NCI-H2029 (cell line): Measurements from ENCODE around the gene ENPP7.
A peak's percentile ranks its signal among the peaks of the same experiment; 100 is the strongest.

ENCODE experiments used
- DNase-seq: peaks from one replicate; lab custom pipeline; 2025; lab: John Stamatoyannopoulos, UW

The ENPP7 gene

DNA sequence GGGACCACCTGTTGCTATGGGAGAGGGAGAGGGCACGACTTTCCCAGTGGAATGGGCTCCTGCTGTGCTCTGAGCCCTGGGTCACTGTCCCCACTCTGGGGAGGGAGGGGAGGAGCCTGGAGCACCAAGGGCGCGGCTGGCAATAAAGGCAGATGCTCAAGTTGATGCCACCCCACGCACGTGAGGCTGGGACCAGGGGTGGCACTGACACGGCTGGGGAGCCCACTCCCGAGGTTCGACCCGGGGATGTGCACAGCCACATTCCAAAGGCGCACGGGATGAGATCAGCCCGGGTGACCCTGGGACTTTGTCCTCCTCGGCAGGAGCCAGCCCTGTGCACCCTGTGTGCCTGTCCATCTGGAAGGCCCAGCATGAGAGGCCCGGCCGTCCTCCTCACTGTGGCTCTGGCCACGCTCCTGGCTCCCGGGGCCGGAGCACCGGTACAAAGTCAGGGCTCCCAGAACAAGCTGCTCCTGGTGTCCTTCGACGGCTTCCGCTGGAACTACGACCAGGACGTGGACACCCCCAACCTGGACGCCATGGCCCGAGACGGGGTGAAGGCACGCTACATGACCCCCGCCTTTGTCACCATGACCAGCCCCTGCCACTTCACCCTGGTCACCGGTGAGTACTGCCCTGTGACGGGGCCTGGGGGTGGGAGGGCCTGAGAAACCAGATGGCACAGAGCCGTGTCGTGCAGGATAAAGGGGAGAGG, at the start of gene ENPP7:
ENPP7 (plus strand) TSS at position 175 of the 715 bp plus-strand sequence; CDS start at position 372, 197 bp downstream.
- no peak for DNase-seq

DNA sequence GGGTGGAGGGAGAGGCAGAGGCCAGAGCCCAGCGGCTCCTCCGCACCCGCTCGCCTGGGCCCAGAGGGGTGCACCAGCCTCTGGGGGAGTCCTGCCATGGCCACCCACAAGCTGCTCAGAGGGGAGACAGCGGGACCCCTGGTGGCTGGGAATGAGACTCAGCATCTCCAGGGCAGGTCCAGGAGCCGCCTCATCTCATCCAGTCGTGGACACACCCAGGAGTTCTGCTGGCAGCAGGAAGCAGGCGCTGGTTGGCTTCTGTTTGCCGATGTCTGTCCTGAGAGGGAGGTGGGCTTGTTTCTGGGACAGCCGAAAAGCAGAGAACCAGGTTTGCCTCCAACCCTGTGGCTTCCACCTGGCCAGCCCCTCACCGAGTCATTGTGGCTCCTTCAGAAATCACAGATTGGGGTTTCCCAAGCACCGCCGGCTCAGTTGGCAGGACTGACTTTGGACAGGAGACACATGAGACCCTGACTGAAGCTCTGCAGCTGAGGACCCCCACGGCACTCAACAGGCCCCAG, 49.6 kb upstream of the ENPP7 start:
- no peak for DNase-seq

DNA sequence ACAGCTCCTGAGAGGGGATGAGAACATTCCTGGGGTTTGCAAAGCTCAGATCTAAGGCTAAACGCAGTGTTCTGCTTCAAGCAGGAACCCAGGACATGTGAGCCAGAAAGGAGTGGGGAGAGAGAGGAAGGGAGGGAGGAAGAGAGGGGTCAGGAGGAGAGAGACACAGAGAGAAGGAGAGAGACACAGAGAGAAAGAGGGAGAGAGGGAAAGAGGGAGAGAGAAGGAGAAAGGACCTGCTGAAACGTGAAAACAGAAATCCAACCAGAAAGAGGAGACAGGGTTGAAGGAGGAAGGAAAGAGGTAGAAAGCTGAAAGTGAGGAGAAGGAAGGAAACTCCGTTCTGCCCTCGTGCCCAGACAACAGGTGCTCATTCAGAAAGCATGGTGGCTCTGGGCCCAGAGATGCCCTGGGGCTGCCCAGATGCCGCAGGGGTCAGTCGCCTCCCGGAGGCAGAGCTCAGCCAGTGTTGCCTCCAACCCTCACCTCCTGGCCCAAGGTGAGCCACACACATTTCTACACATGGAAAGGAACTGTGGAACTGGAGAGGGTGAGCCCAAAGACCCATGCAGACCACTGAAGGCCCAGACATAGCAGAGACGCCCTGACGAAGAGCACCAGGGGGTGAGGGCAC, 49.0 kb upstream of the ENPP7 start:
- no peak for DNase-seq

DNA sequence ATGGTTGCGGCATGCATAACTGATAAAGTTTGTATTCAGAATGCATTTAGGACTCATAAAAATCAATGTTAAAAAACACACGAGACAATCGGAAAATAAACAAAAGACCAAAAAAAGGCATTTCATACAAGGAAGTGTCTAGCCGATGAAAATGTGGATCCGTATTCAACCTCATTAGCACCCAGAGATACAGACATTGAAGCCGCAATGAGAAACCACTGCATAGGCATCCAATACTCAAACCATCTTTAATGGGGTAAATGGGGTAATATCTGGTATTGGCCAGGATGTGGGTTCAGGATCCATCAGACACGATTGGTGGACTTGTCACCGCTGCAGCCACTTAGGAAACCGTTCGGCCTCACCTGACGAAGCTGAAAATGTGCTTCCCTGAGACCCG, 47.4 kb upstream of the ENPP7 start:
- DNase-seq, result no peak

- no peak for DNase-seq
These were observed 46.4 kb upstream of the ENPP7 start for GRCh38 chr17:79684132-79684985.

DNA sequence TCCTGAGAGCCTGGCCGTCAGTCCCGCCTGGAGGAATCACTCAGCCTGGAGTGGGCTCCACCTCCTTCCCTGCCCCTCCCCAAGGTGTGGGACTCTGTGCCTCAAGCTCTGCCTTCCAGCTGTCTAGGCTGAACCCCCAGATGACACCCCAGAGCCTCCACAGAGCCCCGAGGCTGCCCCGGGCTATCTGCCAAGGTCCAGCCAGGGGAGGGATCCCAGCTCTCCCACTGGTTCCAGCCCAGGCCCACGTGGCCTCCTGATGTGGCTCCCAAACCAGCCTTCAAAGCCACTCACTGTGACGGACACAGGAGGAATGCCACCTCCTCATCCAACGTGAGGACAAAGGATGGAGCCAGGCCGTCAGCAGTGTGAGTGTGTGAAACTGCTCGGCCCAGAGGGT, 45.6 kb upstream of the ENPP7 start:
- no peak for DNase-seq

DNA sequence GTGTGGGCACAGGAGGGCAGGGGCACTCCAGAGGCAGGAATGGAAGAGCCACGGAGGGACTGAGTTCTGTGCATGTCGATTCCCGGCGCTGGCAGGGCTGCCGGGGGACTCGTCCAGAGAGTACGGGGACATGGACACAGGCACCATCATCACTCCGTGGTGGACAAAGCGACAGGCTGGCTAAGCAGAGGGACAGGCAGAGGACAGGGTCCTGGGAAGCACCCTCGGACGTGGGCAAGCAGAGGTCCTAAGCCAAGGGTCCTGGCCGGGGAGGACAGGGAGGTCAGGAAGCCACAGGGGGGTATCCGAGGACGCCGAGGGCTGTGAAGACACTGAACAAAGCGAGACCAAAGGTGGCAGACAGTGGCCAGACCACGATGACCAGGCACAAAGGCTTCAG, 44.3 kb upstream of the ENPP7 start:
- no peak for DNase-seq

DNA sequence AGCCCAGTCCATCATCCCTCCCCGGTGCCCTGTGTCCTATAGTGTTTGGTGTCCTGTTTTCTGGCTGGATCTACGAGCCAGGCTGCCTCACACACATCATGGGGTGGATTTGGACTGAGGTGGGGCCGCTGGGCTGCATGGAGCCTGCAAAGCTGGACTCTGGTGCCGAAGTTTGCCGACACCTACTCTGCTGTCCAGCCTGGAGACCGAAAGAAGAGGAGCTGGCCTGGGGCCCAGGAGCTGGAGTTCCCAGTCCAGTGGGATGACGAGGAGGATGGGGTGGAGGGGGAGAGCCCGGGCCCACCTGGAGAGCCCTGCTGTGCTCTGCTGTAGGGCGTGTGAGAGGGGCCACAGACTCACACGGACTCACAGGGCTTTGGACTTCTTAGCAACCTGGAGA, 40.3 kb upstream of the ENPP7 start:
- no peak for DNase-seq

DNA sequence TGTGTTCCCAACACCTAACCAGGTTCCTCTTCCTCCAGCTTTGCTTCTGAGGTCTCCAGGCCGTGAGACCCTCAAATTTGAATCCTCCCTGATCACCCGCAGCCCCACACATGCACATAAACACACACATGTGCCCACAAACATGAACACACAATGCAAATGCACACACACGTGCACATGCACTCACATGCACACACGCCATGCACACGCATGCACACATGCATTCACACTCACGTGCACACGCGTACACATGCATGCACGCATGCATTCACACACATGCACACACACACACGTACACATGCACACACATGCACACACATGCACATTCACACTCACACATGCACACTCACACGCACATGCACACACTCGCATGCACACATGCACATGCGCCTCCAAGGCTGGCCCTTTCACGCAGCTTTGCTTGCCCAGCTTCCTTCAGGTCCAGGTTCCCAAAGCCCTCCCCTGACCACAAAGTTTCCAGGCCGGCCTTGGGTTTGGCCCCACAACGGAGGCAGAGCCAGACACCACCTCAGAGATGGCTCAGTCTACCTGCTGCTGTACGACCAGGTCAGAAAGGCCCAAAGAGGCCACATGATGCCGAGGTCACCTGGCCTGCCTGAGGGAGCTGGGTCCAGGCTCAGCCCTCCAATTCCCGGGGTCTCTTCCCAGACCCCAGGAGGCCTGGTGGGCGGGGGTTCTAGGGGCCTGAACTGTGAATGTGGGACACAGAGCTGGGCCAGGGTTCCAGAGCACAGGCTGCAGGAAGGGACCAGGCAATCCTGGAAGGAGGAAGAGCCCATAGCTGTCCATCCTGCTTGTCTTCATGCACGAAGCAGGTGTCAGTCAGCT, 39.5 kb upstream of the ENPP7 start:
- no peak for DNase-seq

GRCh38 chr17:79691931-79692330, 38.8 kb upstream of the ENPP7 start:
- DNase-seq, result no peak

DNA sequence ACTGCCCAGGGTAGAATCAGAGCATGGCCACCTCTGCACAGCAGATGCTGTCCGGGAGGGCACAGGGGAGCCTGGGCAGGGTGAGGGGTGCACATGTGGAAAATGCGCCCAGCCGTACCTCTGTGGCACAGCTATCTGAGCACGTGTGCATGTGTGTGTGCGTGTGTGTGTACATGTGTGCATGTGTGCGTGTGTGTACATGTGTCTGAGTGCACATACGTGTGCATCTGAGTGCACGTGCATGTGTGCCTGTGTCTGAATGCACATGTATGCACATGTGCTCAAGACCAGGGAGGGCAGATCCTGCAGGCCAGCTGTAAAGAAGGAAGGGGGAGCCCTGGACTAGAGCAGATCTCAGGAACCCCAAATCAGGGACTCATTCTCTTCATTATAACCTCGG, 37.3 kb upstream of the ENPP7 start:
- no peak for DNase-seq

GRCh38 chr17:79695293-79695790, 35.4 kb upstream of the ENPP7 start:
- no peak for DNase-seq

DNA sequence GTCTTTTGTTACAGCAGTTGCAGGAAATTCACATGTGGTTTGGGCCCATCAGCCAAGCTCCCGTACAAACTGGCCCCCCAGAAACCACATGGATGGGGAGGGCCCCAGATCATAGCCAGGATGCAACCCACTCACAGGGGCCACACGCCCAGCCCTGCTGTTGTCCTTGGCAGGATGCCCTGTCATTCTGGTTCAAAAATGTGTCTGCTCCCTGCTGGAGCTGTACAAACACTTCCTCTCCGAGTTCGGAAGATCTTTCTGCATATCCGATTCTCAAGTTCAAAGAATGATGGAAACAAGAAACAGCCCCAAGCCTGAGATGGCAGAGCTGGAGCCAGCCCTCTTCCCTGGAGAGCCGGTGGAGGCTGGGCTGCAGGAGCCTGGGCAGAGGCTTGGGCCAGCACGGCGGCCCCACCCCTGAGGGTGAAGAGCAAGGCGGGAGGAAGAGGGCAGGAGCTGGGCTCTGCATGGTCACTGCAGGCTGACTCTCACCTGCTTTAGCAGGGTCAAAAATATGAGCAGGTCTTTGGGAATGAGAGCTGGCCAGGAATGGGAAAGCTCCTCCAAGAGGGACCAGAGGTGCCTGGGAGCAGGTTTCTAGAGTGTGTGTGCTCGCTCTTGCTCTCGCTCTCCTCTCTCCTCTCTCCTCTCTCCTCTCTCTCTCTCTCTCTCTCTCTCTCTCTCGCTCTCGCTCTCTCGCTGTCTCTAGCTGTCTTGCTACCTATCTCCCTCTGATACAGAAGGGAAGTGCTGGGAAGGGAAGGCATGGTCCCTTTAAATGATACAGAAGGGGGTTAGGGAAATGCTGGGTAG, 34.7 kb upstream of the ENPP7 start:
- peak; percentile 46 for DNase-seq

DNA sequence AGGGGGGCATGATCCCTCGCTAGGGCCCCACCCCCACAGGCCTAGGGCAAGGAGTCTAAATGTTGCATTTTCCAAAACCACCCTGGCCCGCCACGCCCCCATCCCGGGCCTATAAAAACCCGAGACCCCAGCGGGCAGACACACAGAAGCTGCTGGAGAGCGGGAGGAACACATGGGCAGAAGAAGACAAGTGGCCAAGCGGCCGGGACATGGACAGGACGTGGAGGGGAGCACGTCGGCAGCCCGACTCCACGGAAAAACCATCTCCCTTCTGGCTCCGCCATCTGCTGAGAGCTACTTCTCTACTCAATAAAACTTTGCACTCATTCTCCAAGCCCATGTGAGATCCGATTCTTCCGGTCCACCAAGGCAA, 34.1 kb upstream of the ENPP7 start:
- DNase-seq, result no peak

- DNase-seq, result no peak
These were observed 32.4 kb upstream of the ENPP7 start for GRCh38 chr17:79698146-79698846.

- DNase-seq, result no peak
These were observed 31.2 kb upstream of the ENPP7 start for GRCh38 chr17:79699386-79700036.

- DNase-seq, result no peak
These were observed 30.2 kb upstream of the ENPP7 start for GRCh38 chr17:79700592-79700991.

DNA sequence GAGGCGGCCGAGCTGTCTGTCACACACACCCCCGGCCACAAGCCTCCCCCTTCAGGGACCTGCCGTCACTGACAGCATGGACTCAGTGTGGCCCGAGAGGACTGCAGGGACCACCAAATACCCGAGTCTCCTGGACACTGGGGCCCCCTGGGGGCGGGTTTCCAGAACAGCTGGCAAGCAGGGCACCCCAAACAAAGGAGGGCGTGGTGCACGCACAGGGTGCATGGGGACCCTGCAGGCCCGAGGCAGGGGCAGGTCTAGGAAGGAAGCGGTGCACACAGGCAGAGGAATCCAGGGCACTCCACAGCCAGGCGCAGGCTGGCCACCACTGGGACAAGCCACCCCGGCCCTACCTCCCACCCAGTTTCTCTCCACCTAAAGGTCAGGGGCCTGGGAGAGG, 28.7 kb upstream of the ENPP7 start:
- no peak for DNase-seq

DNA sequence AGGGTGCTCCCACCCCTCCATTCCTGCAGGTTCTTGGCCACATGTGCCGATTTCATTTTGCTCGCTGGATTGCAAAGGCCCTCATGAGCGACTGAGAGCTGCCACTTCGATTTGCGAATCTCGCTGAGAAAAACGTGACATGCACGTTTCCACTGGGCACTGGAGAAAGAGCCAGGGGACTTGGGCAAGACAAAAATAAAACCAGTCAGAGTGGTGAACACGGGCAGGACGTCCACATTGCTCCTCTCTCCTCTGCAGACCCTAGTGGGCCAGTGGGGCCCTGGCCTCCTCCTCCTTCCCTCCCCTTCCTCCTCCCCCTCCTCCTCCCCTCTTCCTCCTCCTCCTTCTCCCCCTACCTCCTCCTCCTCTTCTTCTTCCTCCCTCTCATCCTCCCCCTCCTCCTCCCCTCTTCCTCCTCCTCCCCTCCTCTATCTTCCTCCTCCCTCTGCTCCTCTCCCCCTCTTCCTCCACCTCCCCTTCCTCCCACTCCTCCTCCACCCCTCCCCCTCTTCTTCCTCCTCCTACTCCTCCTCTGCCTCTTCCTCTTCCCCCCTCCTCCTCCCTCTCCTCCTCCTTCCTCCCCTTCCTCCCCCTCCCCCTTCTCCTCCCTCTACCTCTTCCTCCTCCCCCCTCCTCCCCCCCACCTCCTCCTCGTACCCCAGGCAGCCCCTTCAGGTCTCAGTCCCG, 28.1 kb upstream of the ENPP7 start:
- no peak for DNase-seq
